ENCODE measurements around the gene HOXC13.

Gene HOXC13

GRCh38 chr12:53916788-53917655 lies 21.6 kb upstream of the HOXC13 start:
- in situ Hi-C loops (cut with HindIII; ENCODE audit: low pct_ligation_motif_present, low sequenced_read_pairs): no loop called here
- no peak for TF ChIP-seq CTCF (IDR thresholded peaks at IDR 0.05; ENCODE audit: low read depth, low read length, missing control alignments)
- no peak for DNase-seq
- H3K36me3 ChIP-seq (replicated peaks): no peaks in the 10 kb centered on the region
- no peak overlapping the region for H3K27ac ChIP-seq
- H3K4me3 ChIP-seq (ENCODE audit: low read depth, low read length): no peak overlapping the region
- peaks cover 6% of the 10 kb centered on the region for H3K27me3 ChIP-seq (replicated peaks)

GRCh38 chr12:53924521-53925405 lies 13.9 kb upstream of the HOXC13 start:
- DNase-seq: no peak
- Histone ChIP-seq H3K4me3 (ENCODE audit: low read depth, low read length) (no peak overlapping the region), H3K27ac (no peak overlapping the region), H3K27me3 (replicated peaks) (peaks cover 57% of the 10 kb centered on the region), H3K36me3 (replicated peaks) (no peaks in the 10 kb centered on the region)
- in situ Hi-C loops (cut with HindIII; ENCODE audit: low pct_ligation_motif_present, low sequenced_read_pairs): no loop called here
- no peak for TF ChIP-seq CTCF (IDR thresholded peaks at IDR 0.05; ENCODE audit: low read depth, low read length, missing control alignments)

GRCh38 chr12:53927220-53928029 lies 11.2 kb upstream of the HOXC13 start:
- no peak for TF ChIP-seq CTCF (IDR thresholded peaks at IDR 0.05; ENCODE audit: low read depth, low read length, missing control alignments)
- Histone ChIP-seq H3K36me3 (replicated peaks) (no peaks in the 10 kb centered on the region), H3K27ac (no peak overlapping the region), H3K27me3 (replicated peaks) (peaks cover 79% of the 10 kb centered on the region), H3K4me3 (ENCODE audit: low read depth, low read length) (no peak overlapping the region)
- in situ Hi-C loops (cut with HindIII; ENCODE audit: low pct_ligation_motif_present, low sequenced_read_pairs): no loop called here
- no peak for DNase-seq

GRCh38 chr12:53928054-53928835 lies 10.4 kb upstream of the HOXC13 start:
- in situ Hi-C loops (cut with HindIII; ENCODE audit: low pct_ligation_motif_present, low sequenced_read_pairs): no loop called here
- no peak for DNase-seq
- no peak overlapping the region for H3K4me3 ChIP-seq (ENCODE audit: low read depth, low read length)
- H3K36me3 ChIP-seq (replicated peaks): no peaks in the 10 kb centered on the region
- H3K27ac ChIP-seq: no peak overlapping the region
- no peak for TF ChIP-seq CTCF (IDR thresholded peaks at IDR 0.05; ENCODE audit: low read depth, low read length, missing control alignments)
- H3K27me3 ChIP-seq (replicated peaks): peaks cover 81% of the 10 kb centered on the region

- in situ Hi-C loops (cut with HindIII; ENCODE audit: low pct_ligation_motif_present, low sequenced_read_pairs): no loop called here
- TF ChIP-seq CTCF (IDR thresholded peaks at IDR 0.05; ENCODE audit: low read depth, low read length, missing control alignments): no peak
- H3K27ac ChIP-seq: no peak overlapping the region
- no peaks in the 10 kb centered on the region for H3K36me3 ChIP-seq (replicated peaks)
- peaks cover 89% of the 10 kb centered on the region for H3K27me3 ChIP-seq (replicated peaks)
- H3K4me3 ChIP-seq (ENCODE audit: low read depth, low read length): no peak overlapping the region
- no peak for DNase-seq
These were observed 9.1 kb upstream of the HOXC13 start for GRCh38 chr12:53929527-53929926.

All from brain microvascular endothelial cell (primary cell).